Glutamatergic neuron (in vitro differentiated cells): ENCODE data around the gene BAIAP2. TPM values are rescaled to one million over a fixed set of nuclear protein-coding genes. Genes with fewer than 3 reads are reported as not detected.

ENCODE experiments used
- DNase-seq: peaks from one replicate; pipeline ENCODE4 v3.0.0; 2022
- H3K27ac Mint-ChIP-seq: one replicate; pipeline ENCODE4 v1.8.0; 2020; ENCODE audit warnings: mild to moderate bottlenecking, mixed read lengths, inconsistent platforms; ENCODE audit not compliant: unreplicated experiment
- H3K27me3 Mint-ChIP-seq: one replicate; pipeline ENCODE4 v1.8.0; 2020; ENCODE audit warnings: mild to moderate bottlenecking, moderate library complexity, mixed read lengths, inconsistent platforms; ENCODE audit not compliant: unreplicated experiment
- H3K36me3 Mint-ChIP-seq: one replicate; pipeline ENCODE4 v1.8.0; 2020; ENCODE audit warnings: mild to moderate bottlenecking, mixed read lengths, inconsistent platforms; ENCODE audit not compliant: unreplicated experiment
- H3K4me1 Mint-ChIP-seq: one replicate; pipeline ENCODE4 v1.8.0; 2020; ENCODE audit warnings: mild to moderate bottlenecking, low read depth, mixed read lengths, inconsistent platforms; ENCODE audit not compliant: unreplicated experiment
- H3K4me3 Mint-ChIP-seq: one replicate; pipeline ENCODE4 v1.8.0; 2020; ENCODE audit warnings: mild to moderate bottlenecking, mixed read lengths, inconsistent platforms; ENCODE audit not compliant: unreplicated experiment
- H3K9me3 Mint-ChIP-seq: one replicate; pipeline ENCODE4 v1.8.0; 2020; ENCODE audit warnings: mild to moderate bottlenecking, moderate library complexity, mixed read lengths, inconsistent platforms; ENCODE audit not compliant: unreplicated experiment
- total RNA-seq: library from RNA; stranded (reverse); fragmentation: NEBNext Ultra II Directional; extraction: Animal tissue kit (Norgen Biotek cat#: 25700); gene quantifications from one replicate; pipeline ENCODE4 v1.2.1, GENCODE V29; 2021; ENCODE audit not compliant: unreplicated experiment
- TF ChIP-seq, protein P1 (sequence below): fragments of 200-600 bp; sonication (generic); IDR thresholded peaks from one replicate; pipeline ENCODE4 v1.5.0; 2021; ENCODE audit not compliant: partially characterized antibody, unreplicated experiment

The BAIAP2 gene
- total RNA-seq, 1 donor from 2014 or later: 252 TPM

DNA sequence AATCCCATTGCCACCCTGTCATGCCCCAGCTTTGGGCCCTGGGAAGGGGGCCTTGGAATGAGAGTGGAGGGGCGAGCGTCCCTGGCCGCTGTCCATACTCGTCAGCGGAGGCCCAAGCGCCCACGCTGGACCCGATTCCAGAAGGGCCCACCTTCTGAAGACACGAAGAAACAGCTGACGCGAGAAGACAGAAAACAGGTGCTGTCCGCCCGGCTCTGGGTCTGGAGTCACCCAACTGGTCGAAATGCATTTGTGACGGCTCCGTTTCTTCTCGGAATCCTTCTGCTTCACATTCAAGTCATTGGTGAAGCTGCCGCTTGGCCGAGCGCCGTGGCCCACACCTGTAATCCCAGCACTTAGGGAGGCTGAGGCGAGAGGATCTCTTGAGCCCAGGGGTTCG is 77.5 kb downstream of the BAIAP2 start:
- TF ChIP-seq, protein P1, sequence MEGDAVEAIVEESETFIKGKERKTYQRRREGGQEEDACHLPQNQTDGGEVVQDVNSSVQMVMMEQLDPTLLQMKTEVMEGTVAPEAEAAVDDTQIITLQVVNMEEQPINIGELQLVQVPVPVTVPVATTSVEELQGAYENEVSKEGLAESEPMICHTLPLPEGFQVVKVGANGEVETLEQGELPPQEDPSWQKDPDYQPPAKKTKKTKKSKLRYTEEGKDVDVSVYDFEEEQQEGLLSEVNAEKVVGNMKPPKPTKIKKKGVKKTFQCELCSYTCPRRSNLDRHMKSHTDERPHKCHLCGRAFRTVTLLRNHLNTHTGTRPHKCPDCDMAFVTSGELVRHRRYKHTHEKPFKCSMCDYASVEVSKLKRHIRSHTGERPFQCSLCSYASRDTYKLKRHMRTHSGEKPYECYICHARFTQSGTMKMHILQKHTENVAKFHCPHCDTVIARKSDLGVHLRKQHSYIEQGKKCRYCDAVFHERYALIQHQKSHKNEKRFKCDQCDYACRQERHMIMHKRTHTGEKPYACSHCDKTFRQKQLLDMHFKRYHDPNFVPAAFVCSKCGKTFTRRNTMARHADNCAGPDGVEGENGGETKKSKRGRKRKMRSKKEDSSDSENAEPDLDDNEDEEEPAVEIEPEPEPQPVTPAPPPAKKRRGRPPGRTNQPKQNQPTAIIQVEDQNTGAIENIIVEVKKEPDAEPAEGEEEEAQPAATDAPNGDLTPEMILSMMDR: no peak
- H3K27me3 Mint-ChIP-seq: peaks cover 10% of the 10 kb centered on the region
- H3K4me3 Mint-ChIP-seq: no peak overlapping the region
- H3K36me3 Mint-ChIP-seq: no peaks in the 10 kb centered on the region
- no peak overlapping the region for H3K27ac Mint-ChIP-seq
- H3K9me3 Mint-ChIP-seq: peaks cover 19% of the 10 kb centered on the region
- peaks cover 15% of the 10 kb centered on the region for H3K4me1 Mint-ChIP-seq
- no peak for DNase-seq

DNA sequence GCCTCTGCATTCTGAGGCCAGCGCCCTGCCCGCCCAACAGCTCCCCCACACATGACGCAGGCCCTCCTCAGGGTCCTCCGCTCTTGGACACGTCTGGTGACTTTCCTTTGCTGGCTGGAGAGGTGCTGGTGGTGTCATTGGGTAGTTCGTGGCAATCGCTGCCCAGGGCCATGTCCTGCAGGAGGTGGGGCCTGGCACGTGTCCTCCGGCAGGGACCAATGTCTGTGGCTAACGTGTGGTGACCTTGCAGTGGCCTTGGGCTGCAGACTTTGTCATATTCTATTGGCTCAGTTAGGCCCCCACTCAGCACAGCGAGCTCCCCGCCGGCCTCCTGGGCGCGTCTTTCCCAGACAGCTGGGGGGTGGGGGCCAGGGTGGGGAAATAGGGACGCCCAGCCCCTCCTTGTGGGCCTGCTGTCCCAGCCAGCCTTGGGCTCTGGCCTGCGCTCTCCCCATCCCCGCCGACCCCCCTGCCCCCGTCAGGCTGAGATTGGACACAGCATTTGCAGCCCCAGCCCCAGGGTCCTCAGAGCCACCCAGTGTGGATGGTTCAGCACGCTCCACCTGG is 78.3 kb downstream of the BAIAP2 start:
- Mint-ChIP-seq H3K27ac (no peak overlapping the region), H3K9me3 (peaks cover 19% of the 10 kb centered on the region), H3K36me3 (no peaks in the 10 kb centered on the region), H3K27me3 (peaks cover 12% of the 10 kb centered on the region), H3K4me1 (peaks cover 15% of the 10 kb centered on the region), H3K4me3 (no peak overlapping the region)
- TF ChIP-seq, protein P1: no peak
- DNase-seq: no peak

DNA sequence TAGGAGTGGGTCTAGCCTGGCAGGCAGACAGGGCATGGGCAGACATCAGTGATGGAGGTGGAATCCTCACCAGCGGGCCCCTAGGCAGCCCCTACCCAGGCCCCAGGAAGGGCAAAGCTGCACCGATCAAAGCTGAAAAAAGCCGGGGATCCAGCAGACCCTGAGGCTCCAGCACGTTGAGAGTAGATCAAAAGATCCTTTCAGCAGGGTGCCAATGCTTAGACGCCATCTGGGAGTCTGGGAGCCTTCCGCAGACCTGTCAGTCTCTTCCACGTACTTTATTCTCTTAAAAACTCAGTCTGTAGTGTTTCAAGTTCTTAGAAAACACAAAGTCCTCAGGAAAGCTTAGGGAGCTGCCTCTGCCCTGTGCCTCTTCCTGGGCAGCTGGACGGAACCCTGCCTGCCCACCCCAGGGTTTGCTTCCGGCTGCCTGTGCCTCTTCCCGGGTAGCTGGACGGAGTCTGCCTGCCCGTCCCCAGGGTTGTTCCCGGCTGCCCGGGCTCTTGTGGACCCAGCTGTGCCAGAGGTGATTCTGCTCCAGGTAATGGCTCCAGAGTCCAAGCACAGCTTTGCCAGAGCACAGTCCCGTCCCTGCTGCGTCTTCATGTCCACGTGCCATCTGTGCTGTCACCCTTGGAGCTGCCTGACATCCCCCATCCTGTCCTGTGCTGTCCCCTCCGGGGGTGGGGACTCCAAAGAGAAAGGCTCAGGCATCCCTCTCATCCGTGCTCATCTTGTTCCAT is 79.6 kb downstream of the BAIAP2 start:
- Mint-ChIP-seq H3K27me3 (peaks cover 17% of the 10 kb centered on the region), H3K4me3 (peak overlapping the region; percentile 30), H3K27ac (peak overlapping the region; percentile 85), H3K36me3 (no peaks in the 10 kb centered on the region), H3K9me3 (peaks cover 18% of the 10 kb centered on the region), H3K4me1 (peaks cover 17% of the 10 kb centered on the region)
- TF ChIP-seq, protein P1: no peak
- DNase-seq: no peak

DNA sequence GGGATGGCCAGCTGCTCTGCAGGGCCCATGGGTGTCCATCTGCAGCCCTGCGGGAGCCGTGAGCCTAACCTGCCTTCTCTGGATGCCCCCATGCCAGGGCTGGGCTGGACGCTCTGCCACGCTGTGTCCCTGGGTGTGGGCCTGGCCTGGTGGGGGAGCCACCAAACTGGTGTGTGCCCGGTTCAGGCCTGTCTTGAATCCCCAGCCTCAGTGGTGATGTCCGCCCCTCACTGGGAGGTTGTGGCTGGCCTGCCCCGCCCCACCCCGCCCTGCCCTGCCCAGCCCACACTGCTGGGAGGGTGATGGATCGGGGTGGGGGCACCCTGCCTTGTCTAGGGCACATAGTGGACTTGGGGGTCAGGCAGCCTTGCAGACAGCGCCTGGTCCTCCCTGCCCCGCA is 80.3 kb downstream of the BAIAP2 start:
- Mint-ChIP-seq H3K4me1 (peaks cover 12% of the 10 kb centered on the region), H3K27me3 (peaks cover 20% of the 10 kb centered on the region), H3K27ac (peak overlapping the region; percentile 85), H3K4me3 (peak overlapping the region; percentile 30), H3K9me3 (peaks cover 19% of the 10 kb centered on the region), H3K36me3 (no peaks in the 10 kb centered on the region)
- no peak for DNase-seq
- TF ChIP-seq, protein P1: no peak
